GM10847 (cell line): ENCODE data around the gene ING4.

Experiments used
- POLR2A ChIP-seq: IDR thresholded peaks from 2 replicates; pipeline ENCODE4 v1.6.1; 2011; ENCODE audit not compliant: insufficient read length; ENCODE audit errors: extremely low read depth

ING4 gene

DNA sequence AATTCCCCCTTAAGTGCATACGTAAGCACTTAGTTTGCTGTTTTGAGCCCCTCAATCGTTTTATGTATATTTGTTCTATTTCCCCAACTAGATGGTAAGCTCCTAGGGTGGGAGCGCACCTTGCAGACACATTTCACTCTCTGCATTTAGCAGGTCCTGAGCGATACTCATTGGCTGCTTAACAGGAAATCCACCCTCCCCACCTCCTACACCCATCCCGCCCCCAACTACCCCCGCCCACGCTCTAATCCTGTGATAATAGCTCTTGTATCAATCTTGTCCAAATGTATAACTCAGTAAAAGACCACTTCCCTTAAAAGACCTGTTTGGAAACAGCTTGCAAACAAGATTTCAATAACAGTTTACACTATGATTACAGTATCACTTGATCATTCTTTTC, 35.3 kb downstream of the ING4 start:
- no peak for TF ChIP-seq POLR2A

DNA sequence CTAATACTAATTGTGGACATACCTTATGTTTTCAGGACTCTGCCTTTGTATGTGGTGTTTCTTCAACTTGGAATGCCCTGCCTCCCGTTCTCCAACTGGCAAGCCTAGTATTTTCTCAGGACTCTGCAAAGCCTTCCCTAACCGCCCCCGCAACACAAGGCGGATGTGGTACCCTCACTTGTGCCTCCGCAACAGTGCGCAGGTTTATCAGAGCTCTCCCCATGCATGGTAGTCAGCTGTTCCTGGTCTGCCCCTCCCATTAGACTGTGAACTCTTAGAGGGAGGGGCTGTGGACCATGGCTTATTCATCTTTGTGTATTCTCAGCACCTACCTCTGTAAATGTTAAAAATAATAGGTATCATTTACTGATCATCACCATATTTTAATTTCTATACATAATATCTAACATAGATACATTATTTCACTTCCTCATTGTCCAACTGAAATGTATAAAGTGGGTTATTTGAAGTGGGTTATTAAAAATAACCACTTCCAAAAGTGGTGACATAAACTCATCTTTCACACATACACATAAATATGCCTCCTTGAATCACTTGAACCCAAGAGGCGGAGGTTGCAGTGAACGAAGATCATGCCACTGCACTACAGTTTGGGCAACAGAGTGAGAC, 36.1 kb downstream of the ING4 start:
- TF ChIP-seq POLR2A: no peak

DNA sequence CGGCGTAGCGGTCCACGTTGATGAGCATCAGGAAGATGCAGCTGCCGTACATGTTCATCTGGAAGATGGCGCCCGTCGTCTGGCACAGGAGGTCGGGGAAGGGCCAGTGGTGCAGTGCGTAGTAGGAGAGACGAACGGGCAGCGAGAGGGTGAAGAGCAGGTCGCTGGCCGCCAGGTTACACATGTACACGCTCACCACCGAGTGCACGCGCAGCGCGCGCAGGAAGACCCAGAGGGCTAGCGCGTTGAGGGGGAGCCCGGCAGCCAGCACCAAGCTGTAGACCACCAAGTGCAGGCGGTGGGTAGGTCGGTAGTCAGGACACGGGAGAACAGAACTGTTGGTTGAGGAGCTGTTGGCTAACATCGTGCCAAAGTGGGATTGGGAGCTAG, 42.0 kb downstream of the ING4 start:
- TF ChIP-seq POLR2A: no peak

DNA sequence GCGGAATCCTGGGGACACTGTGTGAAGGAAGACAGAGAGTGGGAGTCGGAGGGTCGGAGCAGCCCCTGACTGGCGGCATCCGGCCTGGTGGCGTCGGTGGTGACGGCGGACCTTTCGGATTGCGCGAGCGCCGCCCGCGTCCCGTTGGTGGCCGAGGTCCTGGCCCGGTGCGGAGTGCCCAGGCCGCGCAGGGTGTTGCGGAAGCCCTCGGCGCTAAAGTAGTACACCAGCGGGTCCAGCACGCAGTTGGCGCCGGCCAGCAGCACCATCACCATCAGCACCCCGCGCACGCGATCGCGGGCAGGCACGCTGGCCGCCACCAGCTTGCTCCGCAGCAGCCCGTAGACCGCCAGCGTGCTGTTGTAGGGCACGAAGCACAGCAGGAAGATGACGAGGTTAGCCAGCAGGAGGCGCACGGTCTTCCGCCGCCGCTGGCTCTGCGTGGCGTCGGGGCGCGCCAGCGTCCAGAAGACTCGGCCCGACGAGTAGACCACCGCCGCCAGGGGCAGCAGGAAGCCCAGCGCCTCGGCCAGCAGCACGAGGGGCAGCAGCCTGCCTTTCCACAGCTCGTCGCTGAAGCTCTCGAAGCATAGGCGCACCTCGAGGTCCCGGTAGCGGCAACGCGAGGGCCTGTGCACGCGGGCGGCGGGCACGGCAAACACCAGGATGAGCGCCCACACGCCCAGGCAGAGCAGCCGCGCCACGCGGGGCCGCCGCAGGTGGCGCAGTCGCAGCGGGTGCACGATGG, 42.6 kb downstream of the ING4 start:
- no peak for TF ChIP-seq POLR2A

DNA sequence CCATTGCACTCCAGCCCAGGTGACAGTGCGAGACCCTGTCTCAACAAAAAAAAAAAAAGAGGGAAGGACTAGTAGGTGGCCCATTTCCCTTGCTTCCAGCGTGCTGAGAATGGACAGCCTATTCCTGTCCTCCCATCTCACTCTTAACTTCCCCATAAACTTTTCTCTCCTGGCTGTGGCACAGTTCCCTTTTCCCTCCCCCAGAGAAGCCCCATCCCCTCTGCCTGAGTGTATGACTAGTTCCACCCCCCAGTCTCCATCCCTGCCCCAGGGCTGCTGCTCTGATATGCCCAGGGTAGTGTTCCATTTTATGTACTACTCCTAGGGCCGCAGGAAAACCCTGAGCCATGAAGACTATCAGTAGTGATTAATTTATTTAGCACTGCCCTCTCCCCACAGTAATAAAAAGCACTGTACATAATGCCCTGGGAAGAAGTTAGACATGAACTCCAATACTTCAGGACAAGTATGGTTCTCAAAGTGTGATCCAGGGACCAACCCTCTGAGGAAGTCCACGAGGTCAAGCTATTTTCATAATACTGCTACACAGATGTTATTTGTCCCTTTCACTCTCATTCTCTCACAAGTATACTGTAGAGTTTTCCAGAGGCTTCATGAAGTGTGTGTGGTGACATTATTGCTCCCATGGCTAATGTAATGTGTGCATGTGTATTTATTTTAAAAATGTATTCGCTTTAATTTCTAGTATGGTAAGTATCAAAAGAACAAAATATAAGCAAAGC, 44.3 kb downstream of the ING4 start:
- TF ChIP-seq POLR2A: no peak

DNA sequence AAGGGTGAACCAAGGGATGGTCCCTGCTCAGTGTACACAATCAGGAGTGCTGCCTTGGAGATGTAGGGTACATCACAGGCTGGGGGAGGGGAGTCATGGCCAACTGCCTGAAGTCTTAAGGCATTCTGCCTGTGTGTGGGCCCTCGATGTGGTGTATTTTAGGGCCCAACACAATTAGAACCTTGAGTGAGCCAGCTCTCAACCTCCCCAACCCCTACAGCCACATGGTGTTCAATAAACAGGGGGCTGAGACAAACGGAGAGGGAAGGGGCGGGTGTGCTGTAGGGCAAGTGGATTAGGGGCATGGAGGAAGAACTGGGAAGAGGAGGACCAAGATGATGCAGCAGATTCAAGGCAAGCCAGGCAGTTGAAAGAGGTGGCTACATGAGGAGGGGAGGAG, 47.1 kb downstream of the ING4 start:
- TF ChIP-seq POLR2A: no peak

DNA sequence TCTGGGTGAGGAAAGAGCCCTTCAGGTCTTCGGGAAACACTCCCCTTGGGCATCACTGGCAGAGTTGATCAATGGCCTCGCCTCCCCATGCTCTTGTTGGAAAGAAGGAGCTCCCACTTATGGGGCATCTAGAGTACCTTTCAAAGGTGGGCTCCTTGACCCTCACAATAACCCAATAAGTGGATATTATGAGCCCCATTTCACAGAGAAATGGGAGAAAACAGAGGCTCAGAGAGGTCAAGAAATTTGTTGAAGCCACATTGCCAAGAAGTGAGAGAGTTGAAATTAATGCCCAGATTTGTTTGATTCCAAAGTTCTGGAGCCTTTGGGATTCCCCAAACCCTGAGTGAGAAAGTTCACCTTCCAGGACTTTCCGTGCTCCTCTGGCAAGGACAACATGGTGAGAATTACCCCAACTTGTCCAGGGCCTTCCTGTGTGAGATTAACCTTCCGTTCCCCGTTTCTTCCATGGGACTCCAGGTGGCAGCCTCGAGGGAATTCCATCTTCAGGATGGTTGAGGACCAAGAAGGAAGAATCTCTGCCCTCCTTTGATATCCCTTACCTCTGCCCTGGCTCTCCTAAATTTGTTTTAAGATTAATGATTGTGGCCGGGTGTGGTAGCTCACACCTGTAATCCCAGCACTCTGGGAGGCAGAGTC, 48.3 kb downstream of the ING4 start:
- TF ChIP-seq POLR2A: no peak

DNA sequence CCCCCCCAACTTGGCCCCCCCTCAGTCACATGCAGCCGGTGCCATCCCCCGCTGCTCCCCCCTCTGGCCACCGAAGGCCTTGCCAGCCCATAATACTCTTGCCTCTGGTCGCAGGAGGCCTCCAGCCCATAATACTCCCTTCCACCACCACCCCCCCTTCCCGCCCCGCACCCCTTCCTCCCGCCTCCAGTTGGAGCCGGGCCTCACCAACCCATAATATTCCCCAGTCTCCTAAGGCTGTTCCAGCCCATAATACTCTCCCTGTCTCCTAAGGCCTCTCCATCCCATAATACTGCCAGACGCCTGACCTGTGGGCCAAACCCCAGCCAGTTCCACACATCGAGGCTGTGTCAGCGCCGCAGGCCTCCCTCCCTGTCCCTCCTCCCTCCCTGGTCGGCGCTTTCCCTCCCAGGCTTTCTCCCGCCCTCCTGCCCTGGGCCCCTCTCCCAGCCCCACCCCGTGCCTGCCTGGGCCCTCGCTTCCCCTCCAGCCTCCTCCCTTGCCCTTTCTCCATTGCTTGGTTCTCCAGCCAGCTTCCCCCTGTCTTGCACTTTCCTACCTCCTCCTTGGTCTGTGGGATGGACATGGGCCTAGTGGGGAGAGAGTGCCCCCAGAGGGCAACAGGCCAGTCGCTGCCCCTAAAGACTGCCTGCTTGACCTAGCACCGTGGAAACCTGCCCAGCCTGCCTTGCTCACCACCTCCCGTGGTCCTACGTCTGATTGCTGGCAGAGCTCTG, 49.0 kb downstream of the ING4 start:
- no peak for TF ChIP-seq POLR2A

DNA sequence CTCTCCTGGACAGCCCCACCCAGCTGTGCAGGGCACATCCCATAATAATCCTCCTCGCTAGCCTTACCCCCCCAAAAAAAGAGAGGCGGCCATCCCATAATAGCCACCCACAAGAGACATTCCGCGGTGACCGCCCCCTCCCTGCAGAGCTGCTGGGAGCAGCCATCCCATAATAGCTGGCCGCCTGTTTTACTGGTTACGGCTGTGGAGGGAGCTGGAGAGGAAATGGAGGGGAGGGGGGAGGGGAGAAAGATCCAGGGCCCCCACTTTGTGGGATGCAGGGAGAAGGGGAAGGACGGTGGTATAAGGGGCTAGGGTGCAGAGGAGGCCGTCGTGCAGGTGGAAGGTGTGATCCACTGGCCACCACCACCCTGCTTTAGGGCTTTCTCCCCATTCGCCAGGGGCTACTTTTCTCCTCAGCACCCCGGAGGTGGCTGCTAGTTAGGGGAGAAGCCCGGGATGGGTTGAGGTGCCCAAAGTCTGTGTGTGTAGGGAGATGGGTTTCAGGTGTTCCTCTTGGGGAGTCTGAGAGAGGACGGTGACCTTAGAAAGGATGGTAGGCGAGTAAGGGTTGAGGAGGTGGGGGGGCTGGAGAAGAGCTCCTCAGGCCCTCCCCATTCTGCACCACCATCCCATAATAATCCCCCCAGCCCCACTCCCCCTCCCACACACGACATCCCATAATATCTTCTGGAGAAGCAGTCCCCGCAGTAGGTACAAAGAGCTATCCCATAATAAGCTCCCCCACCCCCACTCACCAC, 49.7 kb downstream of the ING4 start:
- no peak for TF ChIP-seq POLR2A

DNA sequence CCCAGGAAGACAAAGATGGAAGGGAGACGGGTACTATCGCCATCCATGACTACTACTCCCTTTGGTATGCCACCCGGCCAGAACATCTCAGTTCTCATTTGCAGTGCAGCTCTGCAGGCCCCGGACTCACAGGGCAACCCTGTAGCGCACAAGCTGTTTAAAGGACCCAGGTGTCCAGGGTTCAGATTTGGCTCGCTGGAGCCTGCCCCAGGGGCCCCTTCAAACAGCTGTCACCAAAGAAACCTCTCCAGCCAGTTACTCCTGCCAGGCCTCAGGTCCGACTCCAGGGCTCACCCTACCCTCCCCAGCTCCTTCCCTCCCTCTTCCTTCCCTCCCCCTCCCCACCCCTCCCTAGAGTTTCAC, 50.3 kb downstream of the ING4 start:
- no peak for TF ChIP-seq POLR2A

DNA sequence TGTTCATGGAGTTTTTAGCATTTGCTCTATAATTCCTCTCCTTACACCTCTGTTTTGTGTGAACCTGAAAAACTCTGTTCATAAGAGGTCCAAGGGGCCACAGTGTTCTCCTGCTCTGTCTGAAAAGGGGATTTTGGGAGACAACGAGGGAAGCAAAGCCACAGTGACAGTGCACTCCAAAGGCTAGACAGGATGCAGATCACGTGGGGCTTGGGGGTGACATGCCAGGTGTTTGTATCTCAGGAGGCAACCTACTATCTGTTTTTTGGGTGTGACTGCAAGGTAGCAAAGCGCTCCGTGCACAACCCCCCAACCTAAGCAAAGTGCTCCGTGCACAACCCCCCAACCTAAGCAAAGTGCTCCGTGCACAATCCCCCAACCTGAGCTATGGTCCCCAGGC, 50.7 kb downstream of the ING4 start:
- no peak for TF ChIP-seq POLR2A

DNA sequence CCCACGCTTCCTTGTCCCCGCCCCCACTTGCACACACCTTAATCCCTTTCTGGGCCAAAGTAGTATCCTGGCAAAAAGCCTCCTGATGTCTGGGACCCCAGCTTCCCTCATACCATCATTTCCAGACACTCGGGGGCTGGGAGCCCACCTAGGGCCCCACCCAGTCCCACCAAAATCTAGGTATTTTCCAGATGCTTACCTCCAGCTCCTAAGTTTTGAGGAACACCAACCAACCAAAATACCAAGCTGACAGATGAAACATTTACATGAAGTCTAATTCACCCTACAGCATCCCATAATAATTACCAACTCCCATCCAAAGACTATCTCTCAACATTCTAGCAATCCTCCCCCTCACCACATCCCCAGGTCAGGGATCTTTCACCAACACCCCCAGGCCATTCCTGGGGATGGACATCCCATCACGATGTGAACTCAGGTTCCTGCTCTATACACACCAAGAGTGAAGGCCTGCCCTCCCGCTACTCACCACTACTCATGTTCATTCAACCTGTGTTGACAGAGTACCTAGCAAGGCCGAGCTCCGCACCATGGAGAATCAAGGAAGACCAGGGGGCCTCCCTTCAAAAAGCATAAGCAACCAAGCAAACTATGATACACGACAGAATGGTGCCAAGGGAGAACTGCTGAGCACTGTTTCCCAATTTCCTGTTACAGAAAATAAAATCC, 54.2 kb downstream of the ING4 start:
- TF ChIP-seq POLR2A: no peak

DNA sequence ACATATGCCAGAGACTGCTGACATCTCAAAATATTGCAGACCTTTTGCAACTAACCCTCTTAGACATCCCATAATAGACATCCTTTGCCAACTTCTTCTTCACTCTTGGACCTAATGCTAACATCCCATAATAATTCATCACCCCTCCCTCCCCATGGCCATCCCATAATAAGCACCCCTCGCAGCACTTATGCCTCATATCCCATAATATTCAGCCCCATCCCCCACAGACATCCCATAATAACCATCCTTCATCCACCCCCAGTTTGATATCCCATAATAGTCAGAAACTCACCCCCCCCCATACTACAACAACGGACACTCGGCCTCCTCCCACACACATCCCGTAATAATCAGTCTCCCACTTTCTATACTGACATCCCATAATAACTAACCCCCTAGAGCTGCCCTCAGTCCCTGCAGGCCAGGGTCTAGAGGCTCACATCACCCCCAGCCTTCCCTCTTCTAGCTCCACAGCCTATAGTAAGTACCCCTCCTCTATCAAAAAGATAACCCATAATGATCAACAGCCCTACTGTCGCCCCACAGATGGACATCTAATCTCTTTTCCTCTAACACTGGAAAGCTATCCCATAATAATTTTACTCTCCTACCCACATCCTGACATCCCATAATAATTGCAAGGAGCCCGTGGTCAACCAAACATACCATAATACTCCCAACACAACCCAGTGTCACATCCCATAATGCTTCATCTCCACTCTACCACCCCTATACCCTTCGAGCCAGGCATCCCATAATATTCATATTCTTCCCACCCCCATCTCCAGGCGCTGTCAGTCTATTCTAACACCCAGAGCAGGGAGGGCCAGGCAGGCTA, 54.9 kb downstream of the ING4 start:
- TF ChIP-seq POLR2A: no peak
